GM10248 (cell line): Measurements from ENCODE around the gene CREBBP.

Experiments used
- CTCF ChIA-PET: fragments of 300-600 bp; sonication (Branson Sonifier 250); formaldehyde crosslinking; extraction: SDS; loops from one replicate; lab custom pipeline; 2021; ENCODE audit warnings: antibody characterized with exemption; lab: Yijun Ruan, JAX
- POLR2A ChIA-PET: fragments of 350-650 bp; sonication (Branson Sonifier 250); formaldehyde crosslinking; extraction: SDS; loops from one replicate; lab custom pipeline; 2020; ENCODE audit warnings: antibody characterized with exemption; lab: Yijun Ruan, JAX
- DNase-seq: peaks from one replicate; pipeline ENCODE4 v3.0.0; 2012; ENCODE audit errors: extremely low spot score
- CTCF ChIP-seq: IDR thresholded peaks from 2 replicates; pipeline ENCODE4 v1.5.1; 2012; ENCODE audit warnings: mild to moderate bottlenecking, low read depth; ENCODE audit errors: extremely low read depth, missing control alignments, control extremely low read depth

The CREBBP gene

DNA sequence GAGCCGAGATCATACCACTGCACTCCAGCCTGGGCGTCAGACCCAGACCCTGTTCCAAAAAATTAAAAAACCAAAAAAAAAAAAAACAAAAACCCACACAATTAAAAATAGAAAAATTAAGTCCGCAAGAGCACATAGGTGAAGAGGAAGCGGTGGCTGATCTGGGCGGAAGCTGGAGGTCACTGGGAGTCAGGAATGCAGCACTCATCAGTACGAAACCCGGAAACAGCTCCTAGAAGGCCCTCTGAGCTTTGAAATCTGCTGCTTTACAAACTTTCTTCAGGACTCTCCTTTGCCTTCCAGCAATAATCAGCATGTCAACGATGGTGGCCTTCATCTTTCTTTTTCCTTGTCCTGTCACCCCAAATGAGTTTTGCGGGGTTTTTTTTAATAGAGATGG is 192.7 kb downstream of the CREBBP start:
- DNase-seq: no peak
- CTCF ChIA-PET: interaction anchor here (1.0 to 2.5 kb wide), 6 partner anchors 9 to 566 kb away, joined by 3 to 8 read pairs (median 4); no protein-coding TSS in a partner anchor
- POLR2A ChIA-PET: interaction anchor here (0.6 kb wide), 1 partner anchor 29 kb away, joined by 3 read pairs; the partner anchor contains the start of gene TRAP1
- TF ChIP-seq CTCF: no peak

GRCh38 chr16:3687021-3687420 is 193.5 kb downstream of the CREBBP start:
- CTCF ChIA-PET: interaction anchor here (1.0 to 2.5 kb wide), 3 partner anchors 9 to 567 kb away, joined by 4 to 8 read pairs (median 4); no protein-coding TSS in a partner anchor
- DNase-seq: no peak
- TF ChIP-seq CTCF: no peak
- POLR2A ChIA-PET: no interaction called here

- TF ChIP-seq CTCF: no peak
- DNase-seq: no peak
- ChIA-PET POLR2A (no interaction called here), CTCF (interaction anchor here (1.6 to 2.0 kb wide), 2 partner anchors 10 to 258 kb away, joined by 3 to 11 read pairs; no protein-coding TSS in a partner anchor)
Measured at GRCh38 chr16:3681206-3681605, 199.3 kb downstream of the CREBBP start.

DNA sequence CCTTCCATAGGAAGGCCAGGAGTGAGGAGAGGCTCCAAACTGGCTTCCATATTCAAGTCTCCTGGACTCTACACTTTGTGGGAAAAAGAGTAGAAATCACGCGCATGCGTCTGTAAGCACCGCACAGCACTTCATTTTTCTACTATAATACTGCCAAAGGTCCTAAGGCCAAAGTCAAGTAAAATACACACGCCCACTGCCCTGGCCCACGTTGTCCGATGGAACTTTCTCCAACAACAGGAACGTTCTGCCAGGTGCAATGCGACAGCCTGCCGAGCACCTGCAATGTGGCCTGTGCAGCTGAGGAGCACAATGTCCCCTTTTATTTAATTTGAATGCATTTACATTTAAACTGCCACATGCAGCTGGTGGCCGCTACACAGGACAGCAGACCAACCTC is 202.5 kb downstream of the CREBBP start:
- ChIA-PET CTCF (interaction anchor here (0.8 to 1.3 kb wide), 3 partner anchors 9 to 24 kb away, joined by 3 to 4 read pairs (median 4); partner anchors contain the start of gene DNASE1), POLR2A (no interaction called here)
- no peak for TF ChIP-seq CTCF
- DNase-seq: no peak

GRCh38 chr16:3675601-3676130 is 204.8 kb downstream of the CREBBP start:
- CTCF ChIA-PET: interaction anchor here (1.1 kb wide), 2 partner anchors 13 to 16 kb away, joined by 3 read pairs; no protein-coding TSS in a partner anchor
- no peak for TF ChIP-seq CTCF
- POLR2A ChIA-PET: no interaction called here

More at GRCh38 chr16:3675601-3676130, 204.8 kb downstream of the CREBBP start:
- no peak for DNase-seq
